Mesothelial cell of epicardium (in vitro differentiated cells): ENCODE results near the gene LYZL1. TPM values are rescaled to one million over a fixed set of nuclear protein-coding genes. Genes with fewer than 3 reads are reported as not detected.
"Not testable (repeated sequence)": the region's sequence is repeated elsewhere in the genome, so short reads cannot be mapped to it uniquely, and the experiment has no call there.

Experiments
- DNase-seq, 2 experiments: peaks; one replicate each; pipeline ENCODE4 v3.0.0; 2021; ENCODE audit warnings: low spot score in 2 of 2; ENCODE audit not compliant: unreplicated experiment in 2 of 2
- H3K27ac Mint-ChIP-seq: 2 replicates; pipeline ENCODE4 v1.8.0; 2021; ENCODE audit warnings: mixed read lengths
- H3K27me3 Mint-ChIP-seq: 2 replicates; pipeline ENCODE4 v1.8.0; 2021; ENCODE audit warnings: low read depth, mixed read lengths
- H3K36me3 Mint-ChIP-seq: 2 replicates; pipeline ENCODE4 v1.8.0; 2021; ENCODE audit warnings: mixed read lengths
- H3K4me1 Mint-ChIP-seq: 2 replicates; pipeline ENCODE4 v1.8.0; 2021; ENCODE audit warnings: mixed read lengths
- H3K4me3 Mint-ChIP-seq: 2 replicates; pipeline ENCODE4 v1.8.0; 2021; ENCODE audit warnings: mild to moderate bottlenecking, moderate library complexity, mixed read lengths
- H3K9me3 Mint-ChIP-seq: 2 replicates; pipeline ENCODE4 v1.8.0; 2021; ENCODE audit warnings: mixed read lengths
- total RNA-seq: library from RNA; stranded (reverse); gene quantifications from 3 replicates; pipeline ENCODE4 v1.2.1, GENCODE V29; 2021
- TF ChIP-seq, protein P1 (sequence below): fragments of 200-600 bp; sonication (generic); IDR thresholded peaks from one replicate; pipeline ENCODE4 v1.5.0; 2021; ENCODE audit warnings: antibody characterized with exemption; ENCODE audit not compliant: unreplicated experiment

LYZL1 gene
- total RNA-seq, 1 donor from 2014 or later: not detected

DNA sequence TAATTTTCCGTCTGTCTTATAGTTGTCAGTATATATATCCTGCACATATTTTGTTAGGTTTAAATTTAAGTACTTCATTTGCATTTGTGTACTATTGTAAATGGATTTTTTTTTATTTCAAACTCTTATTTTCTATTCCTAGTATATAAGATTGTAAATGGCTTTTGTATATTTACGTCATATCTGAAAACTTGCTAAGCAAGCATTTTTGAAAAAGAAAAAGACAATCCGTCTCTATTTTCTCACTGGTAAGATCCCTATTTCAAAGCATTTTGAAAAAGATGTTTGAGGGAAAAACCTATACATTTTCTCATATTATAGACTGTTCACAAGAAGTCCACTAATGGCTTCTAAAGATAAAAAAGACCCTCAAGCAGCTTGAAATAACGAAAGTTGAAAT lies 1.2 kb upstream of the LYZL1 start:
- Mint-ChIP-seq H3K4me3 (no peak overlapping the region), H3K36me3 (no peaks in the 10 kb centered on the region), H3K4me1 (peaks cover 30% of the 10 kb centered on the region), H3K9me3 (peaks cover 8% of the 10 kb centered on the region), H3K27me3 (no peaks in the 10 kb centered on the region), H3K27ac (peak overlapping the region; percentile 64)
- no peak for DNase-seq
- TF ChIP-seq, protein P1, sequence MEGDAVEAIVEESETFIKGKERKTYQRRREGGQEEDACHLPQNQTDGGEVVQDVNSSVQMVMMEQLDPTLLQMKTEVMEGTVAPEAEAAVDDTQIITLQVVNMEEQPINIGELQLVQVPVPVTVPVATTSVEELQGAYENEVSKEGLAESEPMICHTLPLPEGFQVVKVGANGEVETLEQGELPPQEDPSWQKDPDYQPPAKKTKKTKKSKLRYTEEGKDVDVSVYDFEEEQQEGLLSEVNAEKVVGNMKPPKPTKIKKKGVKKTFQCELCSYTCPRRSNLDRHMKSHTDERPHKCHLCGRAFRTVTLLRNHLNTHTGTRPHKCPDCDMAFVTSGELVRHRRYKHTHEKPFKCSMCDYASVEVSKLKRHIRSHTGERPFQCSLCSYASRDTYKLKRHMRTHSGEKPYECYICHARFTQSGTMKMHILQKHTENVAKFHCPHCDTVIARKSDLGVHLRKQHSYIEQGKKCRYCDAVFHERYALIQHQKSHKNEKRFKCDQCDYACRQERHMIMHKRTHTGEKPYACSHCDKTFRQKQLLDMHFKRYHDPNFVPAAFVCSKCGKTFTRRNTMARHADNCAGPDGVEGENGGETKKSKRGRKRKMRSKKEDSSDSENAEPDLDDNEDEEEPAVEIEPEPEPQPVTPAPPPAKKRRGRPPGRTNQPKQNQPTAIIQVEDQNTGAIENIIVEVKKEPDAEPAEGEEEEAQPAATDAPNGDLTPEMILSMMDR: no peak

DNA sequence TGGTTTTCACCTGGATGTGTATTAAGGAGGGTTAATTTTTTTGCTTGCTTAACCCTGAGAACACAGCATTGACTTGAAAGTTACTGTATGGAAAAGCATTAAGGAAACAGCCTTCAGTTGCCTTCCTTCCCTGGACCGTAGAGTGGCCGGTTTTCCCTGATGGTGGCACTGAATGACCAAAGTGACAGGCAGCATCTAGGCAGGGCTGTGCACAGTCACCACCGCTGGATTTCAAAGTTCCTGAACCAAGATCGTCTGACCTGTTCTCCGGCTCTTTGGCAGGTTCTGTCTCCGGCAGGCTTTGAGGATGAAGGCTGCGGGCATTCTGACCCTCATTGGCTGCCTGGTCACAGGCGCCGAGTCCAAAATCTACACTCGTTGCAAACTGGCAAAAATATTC lies 2.7 kb downstream of the LYZL1 start:
- not testable (repeated sequence) for H3K27ac Mint-ChIP-seq, H3K4me3 Mint-ChIP-seq, DNase-seq, H3K27me3 Mint-ChIP-seq
- Mint-ChIP-seq H3K4me1 (peaks cover 20% of the 10 kb centered on the region), H3K9me3 (peaks cover 35% of the 10 kb centered on the region), H3K36me3 (peaks cover 25% of the 10 kb centered on the region)

DNA sequence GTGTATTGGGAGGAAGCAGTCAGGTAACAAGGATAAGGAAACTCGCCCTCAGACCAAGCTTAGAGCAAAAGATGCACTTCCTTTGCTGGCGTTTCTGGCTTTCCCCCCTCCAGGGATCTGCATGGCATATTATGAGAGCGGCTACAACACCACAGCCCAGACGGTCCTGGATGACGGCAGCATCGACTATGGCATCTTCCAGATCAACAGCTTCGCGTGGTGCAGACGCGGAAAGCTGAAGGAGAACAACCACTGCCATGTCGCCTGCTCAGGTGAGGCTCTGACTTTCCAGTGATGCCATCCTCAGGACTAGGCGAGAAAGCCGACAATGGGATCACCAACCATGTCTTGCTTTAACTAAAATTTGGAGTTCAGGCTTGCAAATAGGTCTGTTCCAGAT lies 3.5 kb downstream of the LYZL1 start:
- DNase-seq, H3K27ac Mint-ChIP-seq, H3K4me3 Mint-ChIP-seq, H3K27me3 Mint-ChIP-seq: not testable (repeated sequence)
- H3K36me3 Mint-ChIP-seq: peaks cover 31% of the 10 kb centered on the region
- H3K4me1 Mint-ChIP-seq: peaks cover 20% of the 10 kb centered on the region
- peaks cover 38% of the 10 kb centered on the region for H3K9me3 Mint-ChIP-seq

DNA sequence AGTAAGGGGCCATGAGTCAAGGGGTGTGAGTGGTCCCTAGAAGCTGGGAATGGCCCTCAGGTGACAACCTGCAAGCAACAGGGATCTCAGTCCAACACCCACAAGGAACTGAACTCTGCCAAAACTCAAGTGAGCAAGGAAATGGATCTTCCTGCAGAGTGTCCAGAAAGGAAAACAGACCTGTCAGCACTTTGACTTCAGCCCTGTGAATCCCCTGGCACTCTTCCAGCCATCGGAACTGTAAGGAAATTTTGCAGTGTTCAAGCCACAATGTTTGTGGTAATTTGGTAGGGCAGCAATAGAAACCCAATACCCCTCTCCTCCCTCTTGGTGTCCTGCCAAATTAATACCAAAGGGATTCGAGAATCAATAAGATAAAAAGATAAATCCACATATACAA lies 6.9 kb downstream of the LYZL1 start:
- DNase-seq: no peak
- no peaks in the 10 kb centered on the region for H3K27me3 Mint-ChIP-seq
- TF ChIP-seq, protein P1: no peak
- no peak overlapping the region for H3K4me3 Mint-ChIP-seq
- peaks cover 49% of the 10 kb centered on the region for H3K36me3 Mint-ChIP-seq
- H3K9me3 Mint-ChIP-seq: peaks cover 64% of the 10 kb centered on the region
- no peak overlapping the region for H3K27ac Mint-ChIP-seq
- peaks cover 4% of the 10 kb centered on the region for H3K4me1 Mint-ChIP-seq

DNA sequence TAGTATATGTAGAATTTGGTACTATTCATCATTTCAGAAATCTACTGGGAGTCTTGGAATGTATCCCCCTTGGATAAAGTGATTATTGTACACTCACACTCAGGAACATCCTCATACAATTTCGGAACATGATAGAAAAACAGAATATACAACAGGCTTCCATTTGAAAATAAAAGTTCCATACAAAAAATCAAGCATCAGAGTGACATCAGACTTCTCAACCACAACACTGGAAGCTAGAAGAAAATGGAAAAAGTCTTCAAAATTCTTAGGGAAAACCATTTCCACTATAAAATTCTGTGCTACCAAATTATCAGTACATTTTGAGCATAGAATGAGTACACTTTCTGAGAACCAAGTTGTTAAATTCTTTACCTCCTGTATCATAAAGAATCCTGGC lies 8.8 kb downstream of the LYZL1 start:
- H3K4me1 Mint-ChIP-seq: no peaks in the 10 kb centered on the region
- peaks cover 79% of the 10 kb centered on the region for H3K9me3 Mint-ChIP-seq
- no peaks in the 10 kb centered on the region for H3K27me3 Mint-ChIP-seq
- H3K36me3 Mint-ChIP-seq: peaks cover 65% of the 10 kb centered on the region
- TF ChIP-seq, protein P1: no peak
- no peak for DNase-seq
- no peak overlapping the region for H3K4me3 Mint-ChIP-seq
- no peak overlapping the region for H3K27ac Mint-ChIP-seq

DNA sequence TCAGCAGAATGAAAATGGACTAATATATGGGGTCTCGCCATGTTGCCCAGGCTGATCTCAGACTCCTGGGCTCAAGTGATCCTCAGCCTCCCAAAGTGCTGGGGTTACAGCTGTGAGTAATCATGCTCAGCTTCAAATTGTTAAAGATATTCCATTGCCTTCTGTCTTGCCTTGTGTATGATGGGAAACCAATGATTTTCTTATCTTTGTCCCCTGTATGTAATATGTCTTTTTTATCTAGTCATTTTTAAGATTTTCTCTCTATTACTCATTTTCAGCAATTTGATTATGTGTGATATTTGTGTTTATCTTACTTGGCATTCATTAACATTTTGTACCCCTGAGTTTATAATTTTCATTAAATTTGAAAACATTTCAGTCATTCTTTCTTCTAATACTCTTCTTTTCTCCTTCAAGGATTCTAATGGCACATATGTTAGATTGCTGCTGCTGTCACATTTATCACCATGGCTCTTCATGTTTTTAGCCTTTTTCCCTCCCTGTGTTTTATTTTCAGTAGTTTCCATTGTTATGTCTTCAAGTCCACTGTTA lies 12.6 kb downstream of the LYZL1 start:
- Mint-ChIP-seq H3K4me1 (peaks cover 21% of the 10 kb centered on the region), H3K4me3 (no peak overlapping the region), H3K27me3 (no peaks in the 10 kb centered on the region), H3K9me3 (peaks cover 58% of the 10 kb centered on the region), H3K27ac (no peak overlapping the region), H3K36me3 (peaks cover 44% of the 10 kb centered on the region)
- DNase-seq: no peak
- TF ChIP-seq, protein P1: no peak

DNA sequence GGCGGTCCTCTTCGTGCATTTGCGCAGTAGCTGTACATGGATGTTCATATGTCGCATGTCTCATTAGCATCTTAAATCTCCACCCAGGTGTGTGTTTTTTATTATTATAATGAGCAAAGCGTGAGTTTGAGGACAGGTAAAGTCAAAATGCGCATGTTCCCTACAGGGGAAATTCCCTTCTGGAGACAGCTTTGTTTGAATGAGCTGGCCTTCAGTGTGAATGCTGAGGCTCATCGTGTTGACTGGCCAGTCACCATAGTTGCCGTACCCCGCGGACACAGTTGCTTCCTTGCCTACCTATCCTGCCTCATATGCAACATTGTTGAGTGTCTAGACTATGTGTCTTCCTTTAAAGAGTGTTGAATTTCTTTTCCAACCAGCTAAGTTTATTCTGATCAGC lies 13.6 kb downstream of the LYZL1 start:
- no peak for DNase-seq
- Mint-ChIP-seq H3K4me1 (peaks cover 21% of the 10 kb centered on the region), H3K36me3 (peaks cover 36% of the 10 kb centered on the region), H3K27me3 (no peaks in the 10 kb centered on the region), H3K4me3 (no peak overlapping the region), H3K27ac (peak overlapping the region; percentile 87), H3K9me3 (peaks cover 53% of the 10 kb centered on the region)
- TF ChIP-seq, protein P1: no peak
